K562 (cell line): ENCODE results near the gene GRIA1. TPM values are rescaled to one million over a fixed set of nuclear protein-coding genes. Genes with fewer than 3 reads are reported as not detected.

Experiments used
- ATAC-seq: fragments of 200-7000 bp; cut with Tn5 transposase; 3 replicates; pipeline ENCODE4 v1.9.1; 2020; ENCODE audit warnings: moderate library complexity
- BruUV-seq: library from RNA; stranded (reverse); fragments of 400-500 nt; replicated peaks from 2 replicates; lab custom pipeline; 2021; lab: Mats Ljungman, UMichigan
- CTCF ChIA-PET: fragments of 300-600 bp; formaldehyde crosslinking; extraction: SDS; loops from one replicate; lab custom pipeline; 2021; ENCODE audit warnings: low intra/inter-chr PET ratio; lab: Yijun Ruan, JAX
- POLR2A ChIA-PET: fragments of 300-600, 350-650 bp; sonication (Branson Sonifier 250); formaldehyde crosslinking; extraction: SDS; loops from one replicate; lab custom pipeline; 2021; ENCODE audit warnings: antibody characterized with exemption, inconsistent platforms; lab: Yijun Ruan, JAX
- DNase-seq, 4 experiments: peaks; one replicate each; pipeline versions ENCODE4 v3.0.0 to v3.0.0-alpha.2; 2011 to 2018; ENCODE audit warnings: low spot score in 3 of 4, mixed read lengths in 3 of 4; ENCODE audit errors: extremely low read depth in 1 of 4
- FAIRE-seq: peaks from 2 replicates; lab custom pipeline; 2011; peaks lifted over from hg19 to GRCh38; lab: Jason Lieb, UNC
- H2AFZ ChIP-seq: 2 replicates; pipeline ENCODE4 v1.6.0; 2011; ENCODE audit warnings: low read depth, low read length, control low read depth, inconsistent platforms
- H3K27ac ChIP-seq: fragments of 200-600 bp; 3 replicates; pipeline ENCODE4 v1.8.0; 2011; ENCODE audit warnings: low read depth, mild to moderate bottlenecking, control low read depth, inconsistent platforms, low read length, moderate library complexity, mixed read lengths; ENCODE audit errors: extremely low read depth
- H3K27me3 ChIP-seq, 2 experiments: fragments of 300-600 bp in 1 of 2; 2 replicates in 1 of 2; 3 replicates in 1 of 2; pipeline versions ENCODE4 v1.6.0 to v1.8.0; 2011; ENCODE audit warnings: inconsistent platforms in 2 of 2, low read length in 2 of 2, mild to moderate bottlenecking in 1 of 2, mixed read lengths in 1 of 2, moderate library complexity in 1 of 2; ENCODE audit not compliant: control insufficient read depth in 2 of 2, insufficient read depth in 2 of 2
- H3K36me3 ChIP-seq: fragments of 300-600 bp; 3 replicates; pipeline ENCODE4 v1.8.0; 2011; ENCODE audit warnings: mild to moderate bottlenecking, low read length, inconsistent platforms; ENCODE audit not compliant: control insufficient read depth, insufficient read depth
- H3K4me1 ChIP-seq, 2 experiments: fragments of 200-600 bp in 1 of 2; replicated peaks in 1 of 2; 2 replicates in 1 of 2; 3 replicates in 1 of 2; pipeline versions ENCODE4 v1.5.1 to v1.8.0; 2011; ENCODE audit warnings: inconsistent platforms in 2 of 2, low read length in 2 of 2, mild to moderate bottlenecking in 1 of 2, mixed read lengths in 1 of 2, moderate library complexity in 1 of 2; ENCODE audit not compliant: control insufficient read depth in 2 of 2, insufficient read depth in 2 of 2
- H3K4me2 ChIP-seq: 2 replicates; pipeline ENCODE4 v1.6.1; 2011; ENCODE audit warnings: low read length, control low read depth, inconsistent platforms, mixed read lengths; ENCODE audit not compliant: insufficient read depth
- H3K4me3 ChIP-seq: fragments of 200-600 bp; sonication (generic), shearing (Covaris generic); 2 replicates; pipeline ENCODE4 v1.5.1; 2016; ENCODE audit warnings: control low read depth, inconsistent platforms
- H3K79me2 ChIP-seq: fragments of 200-600 bp; 3 replicates; pipeline ENCODE4 v1.8.0; 2011; ENCODE audit warnings: low read length, inconsistent platforms; ENCODE audit not compliant: control insufficient read depth, insufficient read depth
- H3K9ac ChIP-seq, 2 experiments: 2 replicates each; pipeline versions ENCODE4 v1.6.0 to v1.6.1; 2011; ENCODE audit warnings: low read depth in 2 of 2, low read length in 2 of 2, control low read depth in 1 of 2, inconsistent platforms in 1 of 2, mild to moderate bottlenecking in 1 of 2, mixed read lengths in 1 of 2; ENCODE audit not compliant: insufficient read depth in 1 of 2
- H3K9me1 ChIP-seq: one replicate; pipeline ENCODE4 v1.6.0; 2011; ENCODE audit warnings: inconsistent platforms, mild to moderate bottlenecking, low read length, moderate library complexity; ENCODE audit not compliant: control insufficient read depth, insufficient read depth
- H3K9me3 ChIP-seq: replicated peaks from 2 replicates; pipeline ENCODE4 v1.5.1; 2011; ENCODE audit warnings: low read depth, low read length, inconsistent platforms; ENCODE audit not compliant: control insufficient read depth, insufficient read depth
- H4K20me1 ChIP-seq: replicated peaks from 2 replicates; pipeline ENCODE4 v1.6.1; 2011; ENCODE audit warnings: low read length, inconsistent platforms, mixed read lengths; ENCODE audit not compliant: control insufficient read depth, insufficient read depth
- ASH1L ChIP-seq: fragments of 450-650 bp; IDR thresholded peaks from 2 replicates; pipeline ENCODE4 v1.6.1; 2018; ENCODE audit warnings: borderline replicate concordance, mild to moderate bottlenecking, low read depth; ENCODE audit not compliant: partially characterized antibody
- CREM ChIP-seq: IDR thresholded peaks from 2 replicates; pipeline ENCODE4 v1.6.1; 2014; ENCODE audit warnings: antibody characterized with exemption, low read depth
- ERF ChIP-seq: fragments of 450-650 bp; formaldehyde crosslinking; IDR thresholded peaks from 2 replicates; pipeline ENCODE4 v1.4.0; 2020; ENCODE audit warnings: mild to moderate bottlenecking, mixed read lengths
- LARP7 ChIP-seq: fragments of 450-650 bp; IDR thresholded peaks from 2 replicates; pipeline ENCODE4 v1.6.1; 2016
- MAZ ChIP-seq, 2 experiments: fragments of 450-650 bp in 1 of 2; sonication (generic) in 1 of 2; formaldehyde crosslinking; IDR thresholded peaks in 1 of 2; conservative IDR thresholded peaks in 1 of 2; 2 replicates each; pipeline versions ENCODE4 v1.4.0 to v1.5.0; 2020; ENCODE audit warnings: mild to moderate bottlenecking in 1 of 2, missing genetic modification reagents in 1 of 2
- NFIX ChIP-seq: fragments of 250-450 bp; sonication (Bioruptor Pico); IDR thresholded peaks from 2 replicates; pipeline ENCODE4 v1.4.0; 2020; ENCODE audit warnings: low read depth, mild to moderate bottlenecking, moderate library complexity
- POLR2AphosphoS2 ChIP-seq: IDR thresholded peaks from 2 replicates; pipeline ENCODE4 v1.6.1; 2012; ENCODE audit warnings: low read length, improper control_type of control experiment
- RFX5 ChIP-seq: IDR thresholded peaks from 2 replicates; pipeline ENCODE4 v1.6.1; 2011; ENCODE audit warnings: low read depth, mild to moderate bottlenecking, improper control_type of control experiment, low read length
- SRSF7 ChIP-seq: fragments of 200-400 bp; formaldehyde crosslinking; optimal IDR thresholded peaks from 2 replicates; pipeline ENCODE3; 2017; ENCODE audit warnings: mild to moderate bottlenecking, low read depth, low read length
- TAL1 ChIP-seq: fragments of 450-650 bp; IDR thresholded peaks from 2 replicates; pipeline ENCODE4 v1.6.1; 2016; ENCODE audit warnings: mild to moderate bottlenecking
- TEAD1 ChIP-seq, 2 experiments: fragments of 450-650 bp in 1 of 2; sonication (generic) in 1 of 2; formaldehyde crosslinking; IDR thresholded peaks; 2 replicates each; pipeline versions ENCODE4 v1.4.0 to v1.8.0; 2020 to 2022; ENCODE audit warnings: mild to moderate bottlenecking in 2 of 2, missing genetic modification reagents in 1 of 2
- TRIM24 ChIP-seq, 2 experiments: fragments of 450-650 bp; IDR thresholded peaks; 2 replicates each; pipeline ENCODE4 v1.6.1; 2016
- U2AF1 ChIP-seq: fragments of 200-400 bp; formaldehyde crosslinking; optimal IDR thresholded peaks from 2 replicates; pipeline ENCODE3; 2017; ENCODE audit warnings: mild to moderate bottlenecking, low read depth, low read length, moderate library complexity
- ZNF24 ChIP-seq: fragments of 450-650 bp; IDR thresholded peaks from 2 replicates; pipeline ENCODE4 v1.6.1; 2016
- ZNF282 ChIP-seq: sonication (generic); formaldehyde crosslinking; IDR thresholded peaks from 2 replicates; pipeline ENCODE4 v1.8.1; 2023; ENCODE audit warnings: missing genetic modification reagents
- ZNF431 ChIP-seq: sonication (generic); formaldehyde crosslinking; IDR thresholded peaks from 2 replicates; pipeline ENCODE4 v1.8.0; 2022; ENCODE audit warnings: mild to moderate bottlenecking, missing genetic modification reagents
- ZNF717 ChIP-seq: fragments of 250-450 bp; sonication (Bioruptor Pico); IDR thresholded peaks from 2 replicates; pipeline ENCODE4 v1.5.0; 2021
- WGBS: fragments of 100-300 bp; shearing (Covaris generic); methylation state at CpG from one replicate; pipeline ENCODE4 v1.1.6; 2016; ENCODE audit warnings: low coverage, mixed read lengths; ENCODE audit not compliant: insufficient coverage; ENCODE audit errors: missing lambda C conversion rate; 5-methylcytosine and 5-hydroxymethylcytosine counted together
- in situ Hi-C: fragments of 300-500 bp; cut with MboI; formaldehyde crosslinking; loops from 4 replicates; pipeline ENCODE4 v1.15.0; 2018; ENCODE audit warnings: inconsistent platforms, mixed read lengths
- intact Hi-C: fragments of 100-400 bp; cut with micrococcal nuclease; formaldehyde crosslinking; loops from 2 replicates; pipeline ENCODE4 v1.14.2; 2022
- polyA plus RNA-seq, 8 experiments: library from polyadenylated mRNA; depleted of rRNA in 4 of 8; stranded (reverse) in 5 of 8; unstranded in 3 of 8; fragments of >200 nt; fragmentation: Nextera tagmentation in 2 of 8; fragmentation: Illumina TruSeq in 1 of 8; extraction: Ambion mirVana in 2 of 8; extraction: Trizol in 1 of 8; gene quantifications; 2 replicates each; pipeline versions ENCODE4 v1.2.1 to v1.2.3, GENCODE V29; 2011 to 2014; ENCODE audit warnings: inconsistent platforms in 1 of 8, missing spikeins in 1 of 8
- total RNA-seq, 7 experiments: library from RNA; depleted of rRNA in 6 of 7; stranded (reverse); fragments of >200 nt in 6 of 7; fragmentation: Illumina TruSeq in 2 of 7; extraction: Trizol in 2 of 7; gene quantifications; 2 replicates each; pipeline versions ENCODE4 v1.2.1 to v1.2.3, GENCODE V29; 2011 to 2021; ENCODE audit warnings: low replicate concordance in 1 of 7
- TF ChIP-seq, protein P1 (sequence below): sonication (generic); formaldehyde crosslinking; IDR thresholded peaks from 2 replicates; pipeline ENCODE4 v1.5.0; 2020; ENCODE audit warnings: missing genetic modification reagents
- TF ChIP-seq, protein P2 (sequence below), 2 experiments: IDR thresholded peaks in 1 of 2; conservative IDR thresholded peaks in 1 of 2; 2 replicates each; pipeline ENCODE4 v1.6.1; 2016; ENCODE audit warnings: low read depth in 2 of 2, mild to moderate bottlenecking in 1 of 2, missing compliant biosample characterization in 1 of 2, missing genetic modification characterization in 1 of 2, moderate library complexity in 1 of 2
- TF ChIP-seq, protein P3 (sequence below): fragments of 200-800 bp; sonication (Bioruptor generic); IDR thresholded peaks from 2 replicates; pipeline ENCODE4 v1.6.1; 2017; ENCODE audit warnings: missing genetic modification characterization, missing compliant biosample characterization

GRIA1 gene
- total and polyA plus RNA-seq, 9 of the 15 experiments (the other 6 are each of a cell fraction or from before 2014, with no cell fraction given): not detected

DNA sequence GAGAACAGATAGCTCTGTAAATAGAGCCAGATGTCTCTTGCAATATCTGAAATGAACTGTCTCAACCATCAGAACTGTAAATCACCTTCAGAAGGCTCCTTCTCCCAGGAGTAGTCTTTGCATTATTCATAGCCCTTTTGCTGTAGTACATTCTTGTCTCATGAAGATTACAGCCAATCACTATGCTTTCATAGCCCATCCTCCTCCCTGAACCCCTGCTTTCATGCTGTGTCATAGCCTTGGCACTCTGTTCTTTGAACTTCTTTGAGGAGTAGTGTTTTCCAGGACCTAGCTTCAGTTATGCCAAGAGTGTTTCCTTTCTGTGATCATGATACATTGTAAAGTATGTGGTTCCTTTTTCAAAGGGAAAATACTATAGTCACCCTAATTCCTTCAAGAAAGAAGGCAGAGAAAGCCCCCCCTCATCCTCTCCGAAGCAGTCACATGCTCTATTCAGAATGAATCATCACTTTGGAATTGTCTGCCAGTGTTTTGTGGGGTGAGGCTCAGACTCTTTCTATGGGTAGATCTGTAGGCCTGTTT is 61.1 kb downstream of the GRIA1 start:
- H3K4me3 ChIP-seq: no peak overlapping the region
- ATAC-seq (no peak), FAIRE-seq (no peak), DNase-seq (peak in 1 of 4 experiments; percentile 6)
- in situ Hi-C loops: no loop called here
- H3K4me1 ChIP-seq: 0 out of 5 replicates have a peak, but pooled peaks cover 0 to 2% of the 10 kb centered on the region in 2 experiments
- H3K27ac ChIP-seq: no peak overlapping the region
- WGBS: 0% methylated on average over 1 of the region's 1 CpG
- H3K9me3 ChIP-seq: no peaks in the 10 kb centered on the region
- H3K36me3 ChIP-seq: no peaks in the 10 kb centered on the region
- H3K79me2 ChIP-seq: no peaks in the 10 kb centered on the region
- intact Hi-C loops: no loop called here
- H3K27me3 ChIP-seq: no peaks in the 10 kb centered on the region
- H4K20me1 ChIP-seq: no peaks in the 10 kb centered on the region
- ChIA-PET POLR2A (no interaction called here), CTCF (no interaction called here)
- H3K4me2 ChIP-seq: no peak overlapping the region
- no TSS peak for BruUV-seq
- H2AFZ ChIP-seq: no peak overlapping the region
- H3K9me1 ChIP-seq: no peaks in the 10 kb centered on the region
- H3K9ac ChIP-seq: no peak overlapping the region
- TF ChIP-seq TEAD1 (CRISPR knock-in tag; IDR thresholded peaks at IDR 0.05) (0 out of 4 replicates have a peak, but pooled peaks of 1 of the 2 experiments have one; percentile 44), CREM (no peak), ERF (CRISPR knock-in tag) (no peak), ZNF717 (CRISPR knock-in tag) (no peak), NFIX (CRISPR knock-in tag) (no peak), TRIM24 (IDR thresholded peaks at IDR 0.05) (no peak), U2AF1 (no peak), LARP7 (no peak), ZNF24 (no peak), MAZ (CRISPR knock-in tag; conservative IDR thresholded peaks at IDR 0.05 in 1 of 2, IDR thresholded peaks at IDR 0.05 in 1 of 2) (no peak), RFX5 (no peak), ZNF282 (CRISPR knock-in tag) (no peak), POLR2AphosphoS2 (no peak), ZNF431 (CRISPR knock-in tag) (no peak), ASH1L (no peak), TAL1 (no peak), SRSF7 (no peak)
- TF ChIP-seq, protein P1, sequence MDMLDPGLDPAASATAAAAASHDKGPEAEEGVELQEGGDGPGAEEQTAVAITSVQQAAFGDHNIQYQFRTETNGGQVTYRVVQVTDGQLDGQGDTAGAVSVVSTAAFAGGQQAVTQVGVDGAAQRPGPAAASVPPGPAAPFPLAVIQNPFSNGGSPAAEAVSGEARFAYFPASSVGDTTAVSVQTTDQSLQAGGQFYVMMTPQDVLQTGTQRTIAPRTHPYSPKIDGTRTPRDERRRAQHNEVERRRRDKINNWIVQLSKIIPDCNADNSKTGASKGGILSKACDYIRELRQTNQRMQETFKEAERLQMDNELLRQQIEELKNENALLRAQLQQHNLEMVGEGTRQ: no peak
- TF ChIP-seq, protein P2, sequence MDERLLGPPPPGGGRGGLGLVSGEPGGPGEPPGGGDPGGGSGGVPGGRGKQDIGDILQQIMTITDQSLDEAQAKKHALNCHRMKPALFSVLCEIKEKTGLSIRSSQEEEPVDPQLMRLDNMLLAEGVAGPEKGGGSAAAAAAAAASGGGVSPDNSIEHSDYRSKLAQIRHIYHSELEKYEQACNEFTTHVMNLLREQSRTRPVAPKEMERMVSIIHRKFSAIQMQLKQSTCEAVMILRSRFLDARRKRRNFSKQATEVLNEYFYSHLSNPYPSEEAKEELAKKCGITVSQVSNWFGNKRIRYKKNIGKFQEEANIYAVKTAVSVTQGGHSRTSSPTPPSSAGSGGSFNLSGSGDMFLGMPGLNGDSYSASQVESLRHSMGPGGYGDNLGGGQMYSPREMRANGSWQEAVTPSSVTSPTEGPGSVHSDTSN (CRISPR knock-in tag; IDR thresholded peaks at IDR 0.05; ENCODE audit: low read depth): no peak
- TF ChIP-seq, protein P2 (tag; conservative IDR thresholded peaks at IDR 0.05; ENCODE audit: low read depth): peak; percentile 46; the same call in 1 of the 2 replicates
- TF ChIP-seq, protein P3, sequence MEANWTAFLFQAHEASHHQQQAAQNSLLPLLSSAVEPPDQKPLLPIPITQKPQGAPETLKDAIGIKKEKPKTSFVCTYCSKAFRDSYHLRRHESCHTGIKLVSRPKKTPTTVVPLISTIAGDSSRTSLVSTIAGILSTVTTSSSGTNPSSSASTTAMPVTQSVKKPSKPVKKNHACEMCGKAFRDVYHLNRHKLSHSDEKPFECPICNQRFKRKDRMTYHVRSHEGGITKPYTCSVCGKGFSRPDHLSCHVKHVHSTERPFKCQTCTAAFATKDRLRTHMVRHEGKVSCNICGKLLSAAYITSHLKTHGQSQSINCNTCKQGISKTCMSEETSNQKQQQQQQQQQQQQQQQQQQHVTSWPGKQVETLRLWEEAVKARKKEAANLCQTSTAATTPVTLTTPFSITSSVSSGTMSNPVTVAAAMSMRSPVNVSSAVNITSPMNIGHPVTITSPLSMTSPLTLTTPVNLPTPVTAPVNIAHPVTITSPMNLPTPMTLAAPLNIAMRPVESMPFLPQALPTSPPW: peak; percentile 86
